Erythroblast (primary cell): ENCODE results near the gene HNRNPH3.

ENCODE experiments used
- DNase-seq, 2 experiments: peaks; one replicate each; lab custom pipeline; 2025; lab: John Stamatoyannopoulos, UW
- GATA1 ChIP-seq: IDR thresholded peaks from 2 replicates; pipeline ENCODE4 v1.6.1; 2011; ENCODE audit warnings: low read depth, mild to moderate bottlenecking, control low read depth, low read length, moderate library complexity
- POLR2A ChIP-seq: IDR thresholded peaks from 2 replicates; pipeline ENCODE4 v1.6.1; 2011; ENCODE audit warnings: mild to moderate bottlenecking, low read length

Gene HNRNPH3

DNA sequence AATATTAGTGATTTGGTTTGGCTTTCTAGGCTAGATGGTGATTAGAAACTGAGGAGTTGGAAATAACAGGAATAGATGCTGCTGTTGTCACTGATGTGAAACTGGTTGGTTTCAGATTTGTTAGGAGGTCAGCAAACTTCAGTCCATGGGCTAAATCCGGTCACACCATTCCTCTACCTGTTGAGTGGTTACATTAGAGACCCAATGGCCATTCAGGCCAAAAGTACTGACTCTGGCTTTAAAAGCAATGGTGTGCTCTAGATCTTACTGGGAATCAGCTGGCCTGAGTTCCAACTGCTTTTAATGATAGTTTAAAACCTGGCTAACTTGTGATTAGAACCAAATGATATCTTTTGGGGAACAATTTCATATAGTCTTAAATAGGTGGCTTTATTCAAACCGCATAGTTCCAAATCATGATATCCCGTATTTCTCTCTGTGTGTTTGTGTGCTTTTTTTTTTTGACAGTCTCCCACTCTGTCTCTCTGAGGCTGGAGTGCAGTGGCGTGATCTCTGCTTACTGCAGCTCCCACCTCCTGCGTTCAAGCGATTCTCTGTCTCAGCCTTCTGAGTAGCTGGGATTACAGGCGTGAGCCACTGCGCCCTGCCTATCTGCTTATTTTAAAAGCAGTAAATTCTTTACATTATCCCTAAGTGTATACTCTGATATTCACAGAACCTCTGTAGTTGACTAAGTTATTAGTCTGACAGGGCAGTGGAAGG is 8.7 kb downstream of the HNRNPH3 start:
- no peak for TF ChIP-seq GATA1
- no peak for TF ChIP-seq POLR2A

DNA sequence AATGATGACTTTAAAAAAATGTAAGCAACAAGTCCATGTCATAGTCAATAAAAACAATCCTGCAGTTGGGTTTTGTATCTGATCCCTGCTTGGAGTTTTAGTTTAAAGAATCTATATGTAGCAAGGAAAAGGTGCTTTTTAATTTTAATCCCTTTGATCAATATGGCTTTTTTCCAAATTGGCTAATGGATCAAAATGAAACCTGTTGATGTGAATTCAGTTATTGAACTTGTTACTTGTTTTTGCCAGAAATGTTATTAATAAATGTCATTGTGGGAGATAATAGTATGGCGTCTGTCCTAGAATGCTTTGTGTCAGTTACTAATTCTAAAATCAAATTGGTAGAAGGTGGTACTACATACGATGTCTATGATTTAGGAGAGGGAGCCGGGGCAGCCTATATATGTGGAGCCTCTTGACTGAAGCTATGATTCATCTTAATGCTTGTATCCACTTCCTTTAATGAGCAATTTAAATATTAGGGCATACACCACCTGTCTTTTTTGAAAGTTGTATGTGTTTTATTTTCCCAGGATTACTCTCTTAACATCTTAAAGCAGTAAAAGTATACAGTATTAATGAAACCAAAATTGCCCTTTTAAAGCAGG is 11.1 kb downstream of the HNRNPH3 start:
- TF ChIP-seq GATA1 (no peak), POLR2A (no peak)
- DNase-seq: no peak

More for the DNA sequence above, 8.7 kb downstream of the HNRNPH3 start:
- no peak for DNase-seq

DNA sequence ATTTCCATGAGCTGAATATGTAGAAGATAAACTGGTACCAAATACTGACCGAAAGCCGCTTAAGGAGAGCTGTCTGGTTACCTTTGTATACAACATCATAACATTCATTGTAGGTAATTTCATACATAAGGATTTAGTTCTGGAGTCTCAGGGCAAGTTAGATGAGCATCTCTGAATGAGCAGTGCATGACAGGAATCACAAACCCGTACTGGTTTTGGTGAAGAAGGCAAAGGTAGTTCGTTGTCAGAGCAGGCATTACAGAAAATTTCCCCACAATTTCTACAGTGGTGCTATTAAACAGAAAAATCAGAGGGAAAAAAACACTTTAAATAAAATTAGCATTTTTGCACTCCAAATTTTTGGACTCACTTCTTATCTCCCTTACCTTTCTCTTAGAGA is 13.8 kb downstream of the HNRNPH3 start:
- no peak for DNase-seq
- TF ChIP-seq POLR2A (no peak), GATA1 (no peak)

DNA sequence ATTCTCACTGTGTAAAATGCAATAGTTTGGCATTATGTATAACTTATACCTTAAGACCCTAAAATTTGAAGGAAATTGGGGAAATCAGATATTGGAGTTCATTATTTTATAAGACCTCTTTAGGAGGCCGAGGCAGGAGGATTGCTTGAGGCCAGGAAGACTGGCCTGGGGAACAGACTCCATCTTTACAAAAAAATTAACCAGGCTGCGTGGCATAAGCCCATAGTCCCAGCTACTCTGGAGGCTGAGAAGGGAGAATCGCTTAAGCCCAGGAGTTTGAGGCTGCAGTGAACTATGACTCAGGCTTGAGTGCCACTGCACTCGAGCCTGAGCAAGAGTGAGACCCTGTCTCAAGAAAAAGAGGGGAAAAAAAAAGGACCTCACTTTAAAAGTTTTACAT is 14.9 kb downstream of the HNRNPH3 start:
- TF ChIP-seq POLR2A (no peak), GATA1 (no peak)

DNA sequence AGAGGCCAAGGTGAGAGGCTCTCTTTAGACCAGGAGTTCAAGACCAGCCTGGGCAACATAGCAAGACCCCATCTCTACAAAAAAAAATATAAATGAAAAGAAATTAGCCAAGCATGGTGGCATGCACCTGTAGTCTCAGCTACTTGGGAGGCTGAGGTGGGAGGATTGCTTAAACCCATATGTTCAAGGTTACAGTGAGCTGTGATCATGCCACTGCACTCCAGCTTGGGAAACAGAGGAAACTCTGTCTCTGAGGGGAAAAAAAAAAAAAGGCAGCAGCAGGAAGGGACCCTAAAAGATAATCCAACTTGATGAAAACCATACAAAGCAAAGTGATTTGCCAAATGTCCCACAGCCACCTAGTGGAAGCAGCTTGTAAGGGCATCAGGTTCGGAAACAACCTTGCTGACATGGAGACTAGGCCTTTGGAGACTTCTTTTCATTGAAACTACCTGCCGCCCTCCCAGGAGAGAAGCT is 16.4 kb downstream of the HNRNPH3 start:
- peak; percentile 61 to 67 for DNase-seq

More for the DNA sequence above, 14.9 kb downstream of the HNRNPH3 start:
- no peak for DNase-seq

DNA sequence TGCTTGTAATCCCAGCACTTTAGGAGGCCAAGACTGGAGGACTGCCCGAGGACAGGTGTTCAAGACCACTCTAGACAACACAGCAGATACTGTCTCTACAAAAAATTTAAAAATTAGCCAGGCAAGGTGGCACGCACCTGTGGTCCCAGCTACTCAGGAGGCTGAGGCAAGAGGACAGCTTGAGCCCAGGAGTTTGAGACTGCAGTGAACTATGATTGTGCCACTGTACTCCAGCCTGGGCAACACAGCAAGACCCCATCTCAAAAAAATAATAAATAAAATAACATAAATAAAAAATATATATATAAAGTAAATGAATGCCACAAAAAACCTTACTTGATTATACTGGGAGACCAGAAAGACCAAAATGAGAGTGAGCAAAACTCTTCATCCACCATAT is 21.7 kb downstream of the HNRNPH3 start:
- no peak for TF ChIP-seq POLR2A
- TF ChIP-seq GATA1: no peak

More for the DNA sequence above, 16.4 kb downstream of the HNRNPH3 start:
- TF ChIP-seq GATA1 (no peak), POLR2A (no peak)

DNA sequence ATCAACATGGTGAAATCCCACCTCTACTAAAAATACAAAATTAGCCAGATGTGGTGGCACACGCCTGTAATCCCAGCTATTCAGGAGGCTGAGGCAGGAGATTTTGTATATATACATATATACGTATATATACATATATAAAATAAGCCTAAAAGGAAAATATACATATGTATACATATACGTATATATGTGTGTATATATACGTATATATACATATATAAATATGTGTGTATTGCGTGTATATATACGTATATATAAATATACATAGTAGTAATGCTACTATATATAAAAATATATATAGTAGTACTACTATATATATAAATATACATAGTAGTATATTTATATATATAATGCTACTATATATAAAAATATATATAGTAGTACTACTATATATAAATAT is 27.3 kb downstream of the HNRNPH3 start:
- no peak for TF ChIP-seq POLR2A
- TF ChIP-seq GATA1: no peak
- DNase-seq: no peak

More for the DNA sequence above, 21.7 kb downstream of the HNRNPH3 start:
- DNase-seq: no peak

DNA sequence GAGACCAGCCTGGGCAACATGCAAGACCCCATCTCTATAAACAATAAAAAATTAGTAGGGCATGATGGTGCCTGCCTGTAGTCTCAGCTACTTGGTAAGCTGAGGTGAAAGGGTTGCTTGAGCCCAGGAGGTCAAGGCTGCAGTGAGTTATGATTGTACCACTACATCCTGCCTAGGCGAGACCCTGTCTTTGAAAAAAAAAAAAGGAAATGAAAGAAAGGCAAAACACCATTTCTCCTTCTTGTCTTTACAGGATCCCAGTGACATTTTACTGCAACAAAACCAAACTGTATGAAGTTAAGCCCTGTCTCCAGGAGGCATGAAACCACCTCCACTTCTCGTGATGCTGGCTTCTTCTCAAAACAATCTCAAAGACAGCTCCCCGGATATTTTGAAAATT is 30.7 kb downstream of the HNRNPH3 start:
- DNase-seq: no peak
- TF ChIP-seq POLR2A (no peak), GATA1 (no peak)

DNA sequence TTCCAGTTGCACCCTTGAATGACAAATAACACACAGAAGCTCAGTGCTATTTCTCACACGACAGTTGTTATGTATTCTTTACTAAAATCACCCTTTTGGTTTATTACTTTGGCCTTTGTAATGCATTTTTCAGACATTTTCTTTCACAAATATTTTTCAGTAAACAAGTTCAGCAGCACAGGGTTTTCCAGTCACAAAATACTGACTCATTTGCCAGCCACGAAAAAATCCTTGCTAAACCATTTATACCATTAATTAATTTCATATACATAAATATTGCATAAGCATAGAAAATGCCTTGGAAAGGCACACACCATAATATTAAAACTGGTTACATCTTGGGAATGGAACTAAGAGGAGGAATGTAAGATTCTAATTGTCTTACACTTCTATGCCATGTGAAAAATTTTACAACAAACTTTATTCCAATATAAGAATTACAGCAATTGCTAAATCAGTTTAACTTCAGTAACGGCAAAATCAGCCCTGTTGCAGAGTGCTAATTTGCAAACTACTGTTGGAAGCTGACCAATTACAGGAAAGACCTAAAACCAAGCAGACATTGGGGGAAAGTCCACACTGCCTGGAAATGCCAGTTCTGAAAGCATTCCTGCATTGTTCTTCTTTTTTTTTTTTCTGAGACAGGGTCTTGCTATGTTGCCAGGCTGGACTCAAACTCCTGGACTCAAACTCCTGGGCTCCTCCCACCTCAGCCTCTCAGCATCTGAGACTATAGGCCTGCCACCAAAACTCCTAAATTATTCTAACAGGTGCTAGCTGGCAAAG is 32.4 kb downstream of the HNRNPH3 start:
- no peak for DNase-seq
- no peak for TF ChIP-seq POLR2A

DNA sequence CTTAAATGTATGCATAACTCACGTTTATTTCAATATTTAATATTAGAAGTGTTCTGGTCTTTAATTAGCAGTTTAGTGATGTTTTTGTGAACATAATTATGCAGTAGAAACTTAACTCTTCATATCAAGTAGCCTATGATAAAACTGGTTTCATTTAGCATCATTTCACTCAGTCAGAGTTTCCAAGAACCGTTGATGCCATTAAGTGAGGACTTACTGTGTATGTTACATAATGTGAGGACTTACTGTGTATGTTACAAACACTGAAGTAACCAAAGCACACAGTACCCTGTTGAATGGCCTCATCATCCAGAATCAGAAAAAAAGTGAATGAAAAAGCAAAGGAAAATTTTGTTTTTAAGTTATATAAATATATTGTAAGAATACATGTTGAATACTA is 33.7 kb downstream of the HNRNPH3 start:
- no peak for TF ChIP-seq GATA1
- DNase-seq: no peak

DNA sequence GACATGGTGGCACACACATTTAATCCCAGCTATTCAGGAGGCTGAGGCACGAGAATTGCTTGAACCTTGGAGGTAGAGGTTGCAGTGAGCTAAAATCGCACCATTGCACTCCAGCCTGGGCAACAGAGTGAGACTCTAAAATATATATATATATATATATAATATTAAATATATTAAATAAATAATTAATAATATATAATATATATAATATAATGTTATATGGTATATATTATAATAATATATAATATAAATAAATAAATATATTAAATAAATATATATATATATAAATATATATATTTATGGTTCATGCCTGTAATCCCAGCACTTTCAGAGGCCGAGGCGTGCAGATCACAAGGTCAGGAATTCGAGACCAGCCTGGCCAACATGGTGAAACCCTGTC is 34.7 kb downstream of the HNRNPH3 start:
- no peak for DNase-seq

DNA sequence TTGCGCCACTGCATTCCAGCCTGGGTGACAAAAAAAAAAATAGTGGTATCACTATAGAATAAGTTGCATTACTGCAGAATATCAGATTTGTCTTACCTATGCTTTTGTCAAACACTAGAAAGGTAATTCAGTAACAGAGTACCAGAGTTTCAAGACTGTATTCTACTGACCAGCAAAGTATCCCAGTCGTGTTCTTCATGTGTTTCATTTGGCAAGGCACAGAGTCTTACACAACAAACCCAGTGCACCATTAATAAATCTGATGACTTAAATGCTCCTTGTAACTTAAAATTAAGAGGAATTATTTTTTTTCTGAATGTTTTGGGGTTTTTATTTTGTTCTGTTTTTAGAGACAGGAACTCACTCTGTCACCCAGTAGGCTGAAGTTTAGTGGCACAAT is 35.3 kb downstream of the HNRNPH3 start:
- no peak for DNase-seq

More for the DNA sequence above, 34.7 kb downstream of the HNRNPH3 start:
- TF ChIP-seq GATA1 (no peak), POLR2A (no peak)

DNA sequence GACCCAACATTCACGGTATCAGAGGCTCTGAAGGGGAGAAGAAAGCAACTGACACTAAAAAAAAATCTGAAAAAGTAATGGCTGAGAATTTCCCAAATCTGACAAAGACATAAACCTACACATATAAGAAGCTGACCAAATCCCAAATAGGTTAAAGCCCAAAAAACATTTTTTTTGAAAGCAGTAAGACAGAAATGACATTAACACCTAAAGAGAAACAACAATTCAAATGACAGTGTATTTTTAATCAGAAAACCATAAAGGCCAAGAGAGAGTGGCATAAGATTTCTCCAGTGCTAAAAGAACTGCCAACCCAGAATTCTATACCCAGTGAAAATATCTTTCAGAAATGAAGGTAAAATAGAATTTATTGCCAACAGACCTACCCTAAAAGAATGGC is 39.7 kb downstream of the HNRNPH3 start:
- TF ChIP-seq GATA1: no peak
- no peak for TF ChIP-seq POLR2A
- no peak for DNase-seq

More for the DNA sequence above, 35.3 kb downstream of the HNRNPH3 start:
- TF ChIP-seq POLR2A: no peak
- TF ChIP-seq GATA1: no peak

DNA sequence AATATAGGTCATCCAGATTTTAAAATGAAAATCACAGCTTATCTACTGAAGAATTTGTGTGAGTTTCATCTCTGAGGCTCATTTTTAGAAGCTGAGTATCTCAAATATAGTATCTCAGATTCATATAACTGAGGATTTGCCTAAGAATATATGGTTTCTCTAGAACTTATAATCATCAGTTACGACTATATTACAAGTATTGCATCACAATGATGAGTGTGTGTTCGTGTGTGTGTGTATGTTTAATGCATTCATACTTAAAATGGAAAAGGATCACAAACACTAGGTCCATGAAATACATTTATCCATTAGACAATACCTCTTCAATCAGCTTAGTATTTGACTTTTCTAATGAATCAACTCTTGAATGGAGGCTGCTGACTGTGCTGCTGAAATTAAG is 53.9 kb downstream of the HNRNPH3 start:
- DNase-seq: no peak
- TF ChIP-seq POLR2A (no peak), GATA1 (no peak)
